OCI-LY3 (cell line): ENCODE data around the gene CRYBG1.

Experiments
- H2AFZ ChIP-seq: fragments of 200-600, 300-600 bp; shearing (Covaris generic); 2 replicates; pipeline ENCODE4 v1.6.0; 2014; ENCODE audit warnings: antibody characterized with exemption, low read depth, low read length
- H3K27ac ChIP-seq: fragments of 200-600, 300-600 bp; sonication (generic); 2 replicates; pipeline ENCODE4 v1.5.1; 2014; ENCODE audit warnings: mild to moderate bottlenecking, low read length, moderate library complexity, mixed read lengths
- H3K27me3 ChIP-seq: fragments of 200-600, 300-600 bp; sonication (generic); 2 replicates; pipeline ENCODE4 v1.6.1; 2014; ENCODE audit warnings: low read depth, low read length, mixed read lengths
- H3K36me3 ChIP-seq: fragments of 200-600, 300-600 bp; sonication (generic); replicated peaks from 2 replicates; pipeline ENCODE3; 2014; ENCODE audit warnings: low read depth, low read length, mixed read lengths
- H3K4me1 ChIP-seq: fragments of 300-600, 200-600 bp; sonication (generic); 2 replicates; pipeline ENCODE4 v1.6.1; 2014; ENCODE audit warnings: low read length, mixed read lengths
- H3K4me2 ChIP-seq: fragments of 200-600, 300-600 bp; sonication (generic); 2 replicates; pipeline ENCODE4 v1.6.1; 2014; ENCODE audit warnings: low read length, mixed read lengths
- H3K4me3 ChIP-seq: fragments of 300-600, 200-600 bp; sonication (generic); 2 replicates; pipeline ENCODE4 v1.5.1; 2014; ENCODE audit warnings: antibody characterized with exemption, mild to moderate bottlenecking, low read length, moderate library complexity
- H3K79me2 ChIP-seq: fragments of 300-600, 200-600 bp; shearing (Covaris generic); 2 replicates; pipeline ENCODE4 v1.6.1; 2014; ENCODE audit warnings: mild to moderate bottlenecking, low read length, mixed read lengths
- H3K9ac ChIP-seq: fragments of 300-600, 200-600 bp; shearing (Covaris generic); 2 replicates; pipeline ENCODE4 v1.6.0; 2014; ENCODE audit warnings: mild to moderate bottlenecking, low read length, moderate library complexity
- H3K9me3 ChIP-seq: fragments of 200-600, 300-600 bp; shearing (Covaris generic); 2 replicates; pipeline ENCODE4 v1.6.1; 2014; ENCODE audit warnings: low read length, mixed read lengths; ENCODE audit not compliant: insufficient read depth
- H4K20me1 ChIP-seq: fragments of 200-600, 300-600 bp; sonication (generic); 2 replicates; pipeline ENCODE4 v1.6.1; 2016; ENCODE audit warnings: low read length, mixed read lengths; ENCODE audit not compliant: insufficient read depth
- EZH2phosphoT487 ChIP-seq: fragments of 200-600 bp; shearing (Covaris generic); IDR thresholded peaks from 2 replicates; pipeline ENCODE4 v1.6.1; 2018; ENCODE audit warnings: antibody characterized with exemption, mixed run types, low read depth
- TF ChIP-seq, protein P1 (sequence below): fragments of 200-600, 300-600 bp; sonication (generic); IDR thresholded peaks from 2 replicates; pipeline ENCODE4 v1.5.1; 2014; ENCODE audit warnings: antibody characterized with exemption, low read length, low read depth

Gene CRYBG1

GRCh38 chr6:106387875-106388274 is 27.4 kb downstream of the CRYBG1 start:
- Histone ChIP-seq H3K36me3 (no peaks in the 10 kb centered on the region), H3K27ac (no peak overlapping the region), H3K4me2 (no peak overlapping the region), H3K4me3 (no peak overlapping the region), H3K9ac (no peak overlapping the region), H2AFZ (no peak overlapping the region), H4K20me1 (no peaks in the 10 kb centered on the region), H3K27me3 (no peaks in the 10 kb centered on the region), H3K9me3 (no peaks in the 10 kb centered on the region), H3K79me2 (no peaks in the 10 kb centered on the region), H3K4me1 (peaks cover 20% of the 10 kb centered on the region)
- TF ChIP-seq EZH2phosphoT487: no peak
- TF ChIP-seq, protein P1, sequence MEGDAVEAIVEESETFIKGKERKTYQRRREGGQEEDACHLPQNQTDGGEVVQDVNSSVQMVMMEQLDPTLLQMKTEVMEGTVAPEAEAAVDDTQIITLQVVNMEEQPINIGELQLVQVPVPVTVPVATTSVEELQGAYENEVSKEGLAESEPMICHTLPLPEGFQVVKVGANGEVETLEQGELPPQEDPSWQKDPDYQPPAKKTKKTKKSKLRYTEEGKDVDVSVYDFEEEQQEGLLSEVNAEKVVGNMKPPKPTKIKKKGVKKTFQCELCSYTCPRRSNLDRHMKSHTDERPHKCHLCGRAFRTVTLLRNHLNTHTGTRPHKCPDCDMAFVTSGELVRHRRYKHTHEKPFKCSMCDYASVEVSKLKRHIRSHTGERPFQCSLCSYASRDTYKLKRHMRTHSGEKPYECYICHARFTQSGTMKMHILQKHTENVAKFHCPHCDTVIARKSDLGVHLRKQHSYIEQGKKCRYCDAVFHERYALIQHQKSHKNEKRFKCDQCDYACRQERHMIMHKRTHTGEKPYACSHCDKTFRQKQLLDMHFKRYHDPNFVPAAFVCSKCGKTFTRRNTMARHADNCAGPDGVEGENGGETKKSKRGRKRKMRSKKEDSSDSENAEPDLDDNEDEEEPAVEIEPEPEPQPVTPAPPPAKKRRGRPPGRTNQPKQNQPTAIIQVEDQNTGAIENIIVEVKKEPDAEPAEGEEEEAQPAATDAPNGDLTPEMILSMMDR: no peak

DNA sequence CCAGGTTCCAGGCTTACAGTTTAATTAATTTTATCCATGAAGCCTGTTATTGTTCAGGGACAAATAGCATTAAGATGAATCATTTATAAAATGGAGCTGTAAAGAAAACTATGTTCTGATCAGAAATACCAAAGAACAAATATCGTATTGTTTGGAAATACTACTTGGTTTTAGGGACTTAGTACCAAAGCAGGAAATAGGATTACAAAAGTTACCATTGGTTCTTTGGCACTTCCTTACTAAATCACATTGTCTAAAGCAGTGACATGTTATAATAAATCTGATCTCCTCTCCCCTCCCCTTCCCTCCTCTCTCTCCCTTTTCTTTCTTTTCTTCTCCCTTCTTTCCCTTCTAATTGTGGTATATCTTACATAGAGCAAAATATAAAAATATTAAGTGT is 29.6 kb downstream of the CRYBG1 start:
- Histone ChIP-seq H3K4me3 (no peak overlapping the region), H4K20me1 (no peaks in the 10 kb centered on the region), H2AFZ (no peak overlapping the region), H3K4me1 (peaks cover 8% of the 10 kb centered on the region), H3K9me3 (no peaks in the 10 kb centered on the region), H3K27me3 (no peaks in the 10 kb centered on the region), H3K36me3 (no peaks in the 10 kb centered on the region), H3K79me2 (no peaks in the 10 kb centered on the region), H3K27ac (no peak overlapping the region), H3K4me2 (no peak overlapping the region), H3K9ac (no peak overlapping the region)
- TF ChIP-seq, protein P1: no peak
- TF ChIP-seq EZH2phosphoT487: no peak

DNA sequence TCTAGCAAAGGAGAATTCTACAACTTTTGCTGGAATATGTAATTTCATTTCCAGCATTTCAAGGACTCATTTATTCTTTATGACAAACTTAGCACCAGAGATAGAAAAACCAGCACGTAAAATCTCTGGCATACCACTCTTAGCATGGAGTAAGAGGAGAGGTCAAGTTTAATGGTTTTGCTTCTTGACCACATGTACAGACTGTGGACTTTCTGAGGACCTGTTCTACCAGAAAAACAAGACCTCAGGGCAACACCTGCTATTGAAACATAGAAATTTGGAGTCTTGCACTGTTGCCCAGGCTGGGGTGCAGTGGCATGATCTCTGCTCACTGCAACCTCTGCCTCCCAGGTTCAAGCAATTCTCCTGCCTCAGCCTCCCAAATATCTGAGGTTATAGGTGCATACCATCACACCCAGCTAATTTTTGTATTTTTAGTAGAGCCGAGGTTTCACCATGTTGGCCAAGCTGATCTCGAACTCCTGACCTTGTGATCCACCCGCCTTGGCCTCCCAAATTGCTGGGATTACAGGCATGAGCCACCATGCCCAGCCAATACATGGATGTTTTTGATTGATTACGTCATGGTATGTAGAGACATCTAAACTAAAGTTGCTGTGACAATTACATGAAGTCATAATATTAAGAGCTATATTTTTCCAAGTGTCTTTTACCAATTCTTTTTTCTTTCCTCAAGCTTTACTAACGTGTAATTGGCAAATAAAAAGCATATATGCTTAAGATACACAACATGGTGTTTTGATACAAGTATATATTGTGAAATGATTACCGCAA is 36.1 kb downstream of the CRYBG1 start:
- Histone ChIP-seq H3K27me3 (no peaks in the 10 kb centered on the region), H3K4me2 (no peak overlapping the region), H3K27ac (no peak overlapping the region), H4K20me1 (no peaks in the 10 kb centered on the region), H3K9ac (no peak overlapping the region), H3K9me3 (no peaks in the 10 kb centered on the region), H3K36me3 (no peaks in the 10 kb centered on the region), H2AFZ (no peak overlapping the region), H3K79me2 (no peaks in the 10 kb centered on the region), H3K4me1 (no peaks in the 10 kb centered on the region), H3K4me3 (no peak overlapping the region)
- TF ChIP-seq EZH2phosphoT487: no peak
- TF ChIP-seq, protein P1: no peak

DNA sequence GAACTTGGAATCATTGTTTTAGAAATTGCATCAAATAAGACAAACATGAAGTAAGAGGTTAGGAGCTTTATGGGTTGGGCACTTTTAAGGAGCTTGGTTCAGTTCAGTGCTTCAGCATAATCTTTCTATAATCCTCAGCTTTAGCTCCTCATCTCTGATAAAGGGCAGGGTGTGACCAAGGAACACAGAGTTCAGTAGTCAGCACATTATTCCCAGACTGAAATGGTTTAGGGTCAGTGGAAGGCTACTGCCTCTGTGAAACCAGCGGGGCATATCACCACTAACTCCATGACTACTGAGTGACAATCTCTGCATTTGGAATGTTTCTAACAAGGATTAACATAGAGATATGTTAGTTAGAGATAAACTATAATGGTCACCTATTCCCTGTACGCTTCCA is 36.9 kb downstream of the CRYBG1 start:
- no peak overlapping the region for H3K9ac ChIP-seq
- no peaks in the 10 kb centered on the region for H3K9me3 ChIP-seq
- TF ChIP-seq, protein P1: no peak
- TF ChIP-seq EZH2phosphoT487: no peak
- H3K36me3 ChIP-seq: no peaks in the 10 kb centered on the region
- H2AFZ ChIP-seq: no peak overlapping the region
- no peaks in the 10 kb centered on the region for H3K27me3 ChIP-seq
- H3K4me1 ChIP-seq: no peaks in the 10 kb centered on the region
- no peak overlapping the region for H3K27ac ChIP-seq
- H3K4me3 ChIP-seq: no peak overlapping the region
- H3K79me2 ChIP-seq: no peaks in the 10 kb centered on the region
- no peak overlapping the region for H3K4me2 ChIP-seq
- H4K20me1 ChIP-seq: no peaks in the 10 kb centered on the region
